HG03378 (cell line): ENCODE measurements around the gene DISP3.

Experiments
- ATAC-seq: cut with Tn5 transposase; IDR thresholded peaks from one replicate; pipeline ENCODE4 v1.9.1; 2021; ENCODE audit warnings: mild to moderate bottlenecking, moderate library complexity; ENCODE audit not compliant: unreplicated experiment

The DISP3 gene

DNA sequence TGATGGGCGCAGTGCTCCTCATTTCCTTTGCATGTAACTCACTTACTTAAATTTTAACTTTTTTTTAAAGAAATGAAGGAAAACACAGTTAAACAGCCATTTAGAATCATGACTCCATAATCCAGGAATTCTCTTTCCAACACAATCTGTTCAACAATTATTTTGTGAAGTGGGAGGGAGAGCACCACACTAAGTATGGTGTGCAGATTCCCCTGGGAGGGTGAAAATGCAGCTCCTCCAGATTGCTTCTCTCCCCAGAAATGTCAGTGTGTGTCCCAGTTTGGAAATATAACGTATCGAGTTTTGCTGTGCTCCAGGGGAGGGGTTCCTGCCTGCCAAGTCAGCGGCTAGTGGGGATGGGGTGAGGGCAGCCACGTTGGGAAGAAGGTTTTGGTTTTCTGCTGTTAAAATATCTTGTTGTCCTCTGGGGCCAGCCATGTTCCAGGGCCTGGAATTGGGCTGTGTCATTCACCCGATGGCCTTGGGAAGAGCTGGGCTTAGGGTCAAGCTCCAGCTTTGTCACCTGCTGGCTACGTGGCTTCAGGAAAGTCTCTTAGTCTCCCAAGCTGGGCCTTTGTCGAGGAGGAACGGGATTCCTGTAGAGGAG, 17.3 kb upstream of the DISP3 start:
- no peak for ATAC-seq

DNA sequence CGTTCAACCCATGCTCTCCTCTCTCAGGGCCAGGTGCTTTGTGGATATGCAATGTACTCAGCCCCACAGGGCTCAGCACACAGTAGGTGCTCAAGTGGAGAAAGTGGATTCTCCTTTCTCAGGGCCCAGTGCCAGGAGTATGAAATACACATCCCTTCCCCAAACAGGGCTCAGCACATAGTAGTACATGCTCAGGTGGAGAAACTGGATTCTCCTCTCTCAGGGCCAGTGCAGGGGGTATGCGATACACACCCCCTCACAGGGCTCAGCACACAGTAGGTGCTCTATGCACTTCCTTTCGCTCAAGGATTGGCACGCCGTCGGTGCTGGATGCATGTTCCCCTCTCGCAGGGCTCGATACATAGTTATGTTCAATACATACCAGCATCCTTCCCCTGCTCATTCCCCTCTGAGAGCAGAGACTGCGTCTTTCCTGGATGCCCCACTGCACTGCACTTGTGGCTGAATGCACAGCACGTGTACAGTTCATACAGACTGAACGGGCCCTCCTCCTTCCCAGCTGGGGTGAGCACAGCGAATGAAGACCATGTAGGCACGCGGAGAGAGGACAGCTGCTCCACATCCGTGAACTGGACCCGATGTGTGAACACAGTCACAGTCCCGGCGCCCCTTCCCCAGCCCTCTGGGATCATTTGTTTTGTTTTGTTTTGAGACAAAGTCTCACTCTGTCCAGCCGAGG, 16.6 kb upstream of the DISP3 start:
- no peak for ATAC-seq

DNA sequence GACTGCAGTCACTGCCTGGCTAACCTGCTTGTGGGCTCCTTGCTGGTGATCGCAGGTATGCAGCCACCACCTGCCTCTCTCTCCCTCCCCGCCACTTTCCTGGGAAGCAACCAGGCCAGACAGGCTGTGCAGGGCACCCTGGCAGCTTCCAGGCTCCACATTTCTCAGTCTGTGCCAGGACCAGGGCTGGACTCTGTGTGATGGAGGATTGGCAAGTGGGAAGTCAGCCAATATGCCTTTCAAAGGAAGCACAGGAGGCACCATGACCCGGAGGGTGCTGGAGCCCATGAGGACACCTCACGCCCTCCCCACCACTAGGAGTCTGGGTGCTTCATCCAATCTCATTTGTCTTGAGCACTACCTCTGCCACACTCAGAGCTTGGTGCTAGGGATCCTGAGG, 15.8 kb upstream of the DISP3 start:
- no peak for ATAC-seq

DNA sequence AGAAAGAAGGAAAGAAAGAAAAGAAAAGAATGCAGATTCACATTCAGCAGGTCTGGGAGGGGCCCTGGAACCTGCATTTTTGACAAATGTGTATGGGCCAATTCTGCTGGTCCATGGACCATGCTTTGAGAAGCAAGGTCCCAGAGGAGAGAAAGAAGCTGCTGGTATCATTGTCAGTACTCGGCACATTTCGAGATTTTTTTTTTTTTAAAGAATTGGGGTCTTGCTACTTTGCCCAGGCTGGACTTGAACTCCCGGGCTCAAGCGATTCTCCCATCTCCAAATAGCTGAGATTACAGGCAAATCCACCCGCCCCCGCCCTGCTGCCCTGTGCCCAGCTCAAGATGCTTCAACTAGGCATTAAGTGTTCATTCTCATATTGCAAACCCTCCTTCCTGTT, 13.6 kb upstream of the DISP3 start:
- no peak for ATAC-seq

GRCh38 chr1:11466416-11466815, 12.5 kb upstream of the DISP3 start:
- ATAC-seq: no peak

DNA sequence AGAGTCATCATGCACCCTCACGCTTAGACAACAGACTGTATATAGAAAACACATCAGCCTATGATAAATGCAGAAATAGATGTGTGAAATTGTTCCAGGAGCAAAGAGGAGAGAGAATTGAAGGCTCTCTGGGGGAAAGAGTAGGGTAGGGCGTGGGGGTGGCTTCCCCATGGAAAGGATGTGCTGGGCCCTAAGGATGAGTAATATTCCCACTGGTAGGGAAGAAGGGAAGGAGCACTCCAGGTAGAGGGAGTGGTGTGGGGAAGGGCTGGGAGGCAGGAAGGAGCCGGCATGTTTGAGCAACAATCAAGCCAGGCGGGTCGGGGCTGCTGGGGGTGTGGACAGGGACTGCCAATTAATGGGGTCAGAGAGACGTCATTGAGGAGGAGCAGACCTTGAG, 10.1 kb upstream of the DISP3 start:
- no peak for ATAC-seq

- no peak for ATAC-seq
Observed at GRCh38 chr1:11470912-11471311, 8.0 kb upstream of the DISP3 start.

- no peak for ATAC-seq
Observed at GRCh38 chr1:11471473-11471872, 7.5 kb upstream of the DISP3 start.

GRCh38 chr1:11472284-11472683, 6.7 kb upstream of the DISP3 start:
- ATAC-seq: no peak

- no peak for ATAC-seq
Observed at GRCh38 chr1:11472741-11473140, 6.2 kb upstream of the DISP3 start.

- no peak for ATAC-seq
Observed at GRCh38 chr1:11473491-11474034, 5.4 kb upstream of the DISP3 start.

GRCh38 chr1:11474826-11475225, 4.1 kb upstream of the DISP3 start:
- no peak for ATAC-seq

- no peak for ATAC-seq
Observed at GRCh38 chr1:11475748-11476147, 3.2 kb upstream of the DISP3 start.

- ATAC-seq: no peak
Observed at GRCh38 chr1:11479375-11479979, 522 bp downstream of the DISP3 start.

DNA sequence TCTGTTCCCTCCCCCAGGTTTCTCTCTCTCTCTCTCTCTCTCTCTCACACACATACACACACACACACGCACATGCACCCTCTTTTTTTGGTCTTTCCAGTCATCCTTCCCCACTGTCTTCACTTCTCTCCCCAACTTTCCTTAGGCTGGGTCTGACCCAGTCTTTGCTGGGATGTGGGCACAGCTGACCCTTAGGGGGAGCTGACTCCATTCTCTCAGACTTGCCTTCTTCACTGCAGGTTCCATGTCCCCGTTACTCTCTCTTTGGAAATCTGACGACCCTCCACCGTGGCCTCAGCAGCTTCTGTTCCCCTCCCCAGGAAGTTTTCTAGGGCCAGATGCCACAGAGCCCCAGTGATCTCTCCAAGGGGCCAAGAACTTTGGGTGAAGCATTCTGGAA, 2.1 kb downstream of the DISP3 start:
- ATAC-seq: no peak

GRCh38 chr1:11482198-11482597, 3.2 kb downstream of the DISP3 start:
- no peak for ATAC-seq

- ATAC-seq: no peak
Observed at GRCh38 chr1:11482701-11483479, 3.9 kb downstream of the DISP3 start.

- no peak for ATAC-seq
Observed at GRCh38 chr1:11483581-11484320, 4.8 kb downstream of the DISP3 start.

- ATAC-seq: no peak
Observed at GRCh38 chr1:11484321-11484655, 5.3 kb downstream of the DISP3 start.

DNA sequence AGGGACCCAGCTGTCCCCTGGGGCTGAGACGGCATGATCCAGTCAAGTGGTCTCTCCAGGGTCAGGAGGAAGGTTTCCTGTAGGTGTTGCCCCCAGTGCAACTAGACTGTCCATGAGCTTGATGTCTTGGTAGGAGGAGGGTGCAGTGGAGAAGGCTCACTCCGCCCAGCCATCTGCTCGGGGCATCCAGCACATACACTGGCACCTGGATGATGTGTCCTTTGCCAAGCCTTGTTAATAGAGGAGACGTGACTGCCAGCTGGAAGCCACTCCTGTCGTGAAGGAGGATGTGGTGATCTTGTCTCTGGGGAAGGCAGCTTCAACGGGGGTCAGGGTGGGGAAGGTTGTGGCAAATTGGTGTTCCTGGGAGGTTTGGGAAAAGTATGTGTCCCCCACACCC, 6.2 kb downstream of the DISP3 start:
- ATAC-seq: no peak
